LHCN-M2 (cell line): ENCODE data around the gene NFATC3. TPM values are rescaled to one million over a fixed set of nuclear protein-coding genes. Genes with fewer than 3 reads are reported as not detected.
A peak's percentile ranks its signal among the peaks of the same experiment; 100 is the strongest.
"Not testable (repeated sequence)": the region's sequence is repeated elsewhere in the genome, so short reads cannot be mapped to it uniquely, and the experiment has no call there.

Experiments
- DNase-seq: peaks from one replicate; pipeline ENCODE4 v3.0.0-alpha.2; 2012; ENCODE audit warnings: low read depth
- total RNA-seq: library from RNA; depleted of rRNA; stranded (reverse); fragments of >200 nt; gene quantifications from 2 replicates; pipeline ENCODE4 v1.2.3, GENCODE V29; 2014

NFATC3 gene
- total RNA-seq, 1 experiment from 2014 or later = 26.5 TPM

DNA sequence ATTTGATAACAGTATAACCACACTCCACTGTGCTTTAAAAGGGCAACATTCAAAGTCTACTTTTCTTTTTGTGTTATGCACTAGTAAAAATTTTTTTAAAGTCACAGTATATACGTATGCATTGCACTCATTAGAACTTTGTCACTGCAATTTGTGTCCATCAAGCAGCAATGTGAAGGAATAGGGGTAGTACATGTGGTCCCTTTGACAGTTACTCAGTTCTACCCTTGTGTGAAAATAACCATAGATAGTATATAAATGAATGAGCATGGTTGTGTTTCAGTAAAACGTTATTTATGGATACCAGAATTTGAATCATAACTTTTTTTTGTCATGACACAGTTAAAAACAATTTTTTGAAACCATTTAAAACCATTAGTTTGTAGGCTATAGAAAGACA, 30.7 kb downstream of the NFATC3 start:
- DNase-seq = no peak

DNA sequence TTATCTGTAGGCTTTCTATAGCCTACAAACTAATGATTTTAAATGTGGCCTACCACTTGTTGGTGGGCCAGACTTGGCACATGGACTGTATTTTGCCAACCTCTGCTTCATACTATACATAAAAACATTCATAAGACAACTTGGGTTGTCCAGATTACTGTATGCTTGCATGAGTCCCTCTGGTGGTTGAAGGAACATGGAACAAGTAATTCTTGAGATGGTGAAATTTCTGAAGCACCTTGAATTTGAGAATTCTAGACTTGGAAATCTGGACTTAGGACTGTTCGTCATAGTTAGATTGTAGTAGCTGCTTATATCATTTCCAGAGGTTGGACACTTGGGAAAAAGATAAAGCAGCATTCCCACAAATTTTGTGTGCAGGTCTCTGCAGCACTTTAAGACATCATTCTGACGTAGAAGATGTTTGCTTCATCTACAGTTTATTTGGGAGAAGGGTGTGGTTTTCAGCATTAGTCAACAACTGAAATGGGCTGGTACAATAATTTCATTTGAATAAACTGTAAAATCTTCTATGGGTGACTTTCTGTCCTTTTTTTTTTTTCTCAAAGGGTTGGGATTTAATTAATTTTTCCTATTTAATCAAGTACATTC, 31.2 kb downstream of the NFATC3 start:
- peak; percentile 31 for DNase-seq

DNA sequence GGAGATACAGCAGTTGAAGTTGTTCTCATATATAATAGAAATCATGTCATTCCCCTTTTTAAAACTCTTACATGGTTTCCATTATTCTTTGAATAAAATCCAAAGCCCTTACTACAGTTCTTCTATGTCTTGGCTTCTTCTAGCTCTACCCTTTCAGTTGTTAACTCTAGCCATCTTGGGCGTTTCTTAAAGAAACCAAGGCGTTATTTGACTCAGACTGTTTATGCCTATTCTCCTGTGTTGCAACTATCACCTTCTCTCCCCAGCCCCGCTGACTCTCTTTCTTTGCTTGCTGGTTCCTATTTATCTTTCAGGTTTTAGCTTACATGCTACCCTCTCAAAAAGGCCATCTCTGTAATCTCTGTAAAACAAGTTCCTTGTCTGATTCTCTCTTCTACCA, 32.7 kb downstream of the NFATC3 start:
- DNase-seq = no peak

DNA sequence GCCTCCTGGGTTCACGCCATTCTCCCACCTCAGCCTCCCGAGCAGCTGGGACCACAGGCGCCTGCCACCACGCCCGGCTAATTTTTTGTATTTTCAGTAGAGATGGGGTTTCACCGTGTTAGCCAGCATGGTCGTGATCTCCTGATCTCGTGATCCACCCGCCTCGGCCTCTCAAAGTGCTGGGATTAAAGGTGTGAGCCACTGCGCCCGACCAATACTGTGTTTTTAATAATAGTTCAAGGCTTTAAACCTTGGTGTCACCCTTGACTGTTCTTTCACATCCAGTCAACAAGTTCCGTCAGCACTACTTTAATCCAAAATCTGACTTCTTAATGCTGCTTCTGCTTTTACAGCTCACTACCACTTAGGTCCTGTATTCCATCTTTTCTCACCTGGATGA, 33.8 kb downstream of the NFATC3 start:
- not testable (repeated sequence) for DNase-seq

DNA sequence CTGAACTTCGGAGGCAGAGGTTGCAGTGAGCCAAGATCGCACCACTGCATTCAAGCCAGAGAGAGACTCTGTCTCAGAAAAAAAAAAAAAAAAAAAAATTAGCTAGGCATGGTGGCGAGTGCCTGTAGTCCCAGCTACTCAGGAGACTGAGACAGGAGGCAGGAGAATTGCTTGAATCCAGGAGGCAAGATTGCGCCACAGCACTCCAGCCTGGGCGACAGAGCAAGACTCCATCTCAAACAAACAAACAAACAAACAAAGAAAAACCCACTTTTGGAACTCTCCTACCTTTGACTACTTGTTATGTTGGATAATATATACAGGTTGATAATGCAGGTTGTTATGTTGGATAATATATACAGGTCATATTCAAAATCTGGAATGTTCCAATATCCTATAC, 35.3 kb downstream of the NFATC3 start:
- not testable (repeated sequence) for DNase-seq

DNA sequence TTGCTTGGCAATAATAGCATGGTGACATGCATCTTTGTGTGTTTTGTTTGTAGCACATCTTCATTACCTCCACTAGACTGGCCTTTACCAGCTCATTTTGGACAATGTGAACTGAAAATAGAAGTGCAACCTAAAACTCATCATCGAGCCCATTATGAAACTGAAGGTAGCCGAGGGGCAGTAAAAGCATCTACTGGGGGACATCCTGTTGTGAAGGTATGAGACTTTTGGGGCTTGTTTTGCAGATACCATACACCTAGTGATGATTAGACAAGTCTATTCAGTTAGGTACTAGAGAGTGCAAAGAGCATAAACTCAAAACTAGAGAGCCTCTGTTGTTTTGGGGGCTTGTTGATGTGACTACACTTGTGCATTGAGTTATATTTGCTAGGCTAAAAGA, 41.2 kb downstream of the NFATC3 start:
- no peak for DNase-seq

DNA sequence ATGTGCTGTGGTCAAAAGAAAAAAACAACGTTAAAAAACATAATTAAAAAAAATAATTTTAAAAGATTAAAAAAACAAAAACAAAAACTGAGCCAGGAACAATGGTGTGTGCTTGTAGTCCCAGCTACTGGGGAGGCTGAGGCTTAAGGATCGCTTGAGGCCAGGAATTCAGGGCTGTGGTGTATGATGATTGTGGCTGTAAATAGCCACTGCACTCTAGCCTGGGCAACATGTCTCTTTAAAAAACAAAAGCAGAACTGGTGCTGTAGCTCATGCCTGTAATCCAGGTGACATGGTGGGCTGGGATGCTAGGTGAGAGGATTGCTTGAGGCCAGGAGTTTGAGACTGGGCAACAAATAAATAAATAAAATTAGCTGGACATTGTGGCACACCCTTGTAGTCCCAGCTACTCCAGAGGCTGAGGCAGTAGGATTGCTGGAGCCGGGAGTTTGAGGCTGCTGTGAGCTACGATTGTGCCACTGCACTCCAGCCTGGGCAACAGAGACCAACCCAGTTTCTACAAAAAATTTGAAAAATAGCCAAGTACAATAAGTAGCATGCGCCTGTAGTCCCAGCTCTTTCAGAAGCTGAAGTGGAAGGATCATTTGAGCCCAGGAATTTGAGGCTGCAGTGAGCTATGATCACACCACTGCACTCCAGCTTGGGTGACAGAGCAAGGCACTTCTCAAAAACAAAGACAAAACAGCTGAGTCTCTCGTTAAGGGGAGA, 43.6 kb downstream of the NFATC3 start:
- DNase-seq = peak; percentile 4

DNA sequence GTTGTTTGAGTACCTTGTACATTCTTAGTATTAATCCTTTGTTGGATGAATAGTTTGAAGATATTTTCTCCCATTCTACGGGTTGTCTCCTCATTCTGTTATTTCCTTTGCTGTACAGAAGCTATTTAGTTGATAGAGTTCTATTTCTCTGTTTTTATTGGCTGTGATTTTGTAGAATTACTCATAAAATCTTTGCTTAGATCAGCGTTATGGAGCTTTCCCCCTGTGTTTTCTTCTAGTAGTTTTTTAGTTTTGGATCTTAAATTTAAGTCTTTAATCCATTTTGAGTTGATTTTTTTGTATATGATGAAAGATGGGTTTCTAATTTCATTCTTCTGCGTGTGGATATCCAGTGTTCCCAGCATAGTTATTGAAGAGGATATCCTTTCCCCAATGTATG, 45.4 kb downstream of the NFATC3 start:
- DNase-seq = no peak

DNA sequence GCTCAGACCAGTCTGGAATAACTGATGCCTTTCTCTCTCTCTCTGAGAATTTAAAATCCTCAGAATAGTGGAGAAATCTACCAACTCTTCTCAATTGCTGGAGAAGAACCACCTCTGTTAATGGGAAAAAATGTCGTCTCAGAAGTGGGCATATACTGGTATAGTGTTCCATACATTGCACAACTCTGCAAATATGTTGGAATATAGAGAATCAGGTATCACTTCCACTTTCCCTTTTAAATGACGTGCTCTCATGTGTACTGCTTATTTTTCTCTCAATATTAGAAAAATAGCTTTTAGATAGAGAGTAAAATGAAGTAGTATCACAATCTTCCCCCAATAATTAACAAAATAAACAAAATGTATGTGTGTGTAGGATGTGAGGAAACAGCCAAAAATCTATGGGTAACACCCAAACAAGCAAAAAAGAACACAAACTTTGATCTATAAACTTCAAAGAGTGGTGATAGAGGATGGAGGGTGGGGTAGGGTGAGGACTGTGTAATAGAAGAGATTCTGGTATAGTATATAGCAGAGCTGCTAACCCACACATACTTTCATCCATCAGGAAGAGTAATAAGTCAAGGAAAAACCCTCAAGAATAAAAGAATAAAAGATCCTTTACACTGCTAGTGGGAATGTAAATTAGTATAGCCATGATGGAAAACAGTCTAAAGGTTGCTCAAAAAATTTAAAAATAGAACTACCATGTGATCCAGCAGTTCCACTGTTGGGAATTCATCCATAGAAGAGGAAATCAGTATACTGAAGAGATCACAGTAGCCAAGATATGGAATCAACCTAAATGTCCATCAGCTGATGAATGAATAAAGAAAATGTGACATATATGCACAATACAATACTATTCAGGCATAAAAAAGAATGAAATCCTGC, 46.9 kb downstream of the NFATC3 start:
- DNase-seq = no peak

DNA sequence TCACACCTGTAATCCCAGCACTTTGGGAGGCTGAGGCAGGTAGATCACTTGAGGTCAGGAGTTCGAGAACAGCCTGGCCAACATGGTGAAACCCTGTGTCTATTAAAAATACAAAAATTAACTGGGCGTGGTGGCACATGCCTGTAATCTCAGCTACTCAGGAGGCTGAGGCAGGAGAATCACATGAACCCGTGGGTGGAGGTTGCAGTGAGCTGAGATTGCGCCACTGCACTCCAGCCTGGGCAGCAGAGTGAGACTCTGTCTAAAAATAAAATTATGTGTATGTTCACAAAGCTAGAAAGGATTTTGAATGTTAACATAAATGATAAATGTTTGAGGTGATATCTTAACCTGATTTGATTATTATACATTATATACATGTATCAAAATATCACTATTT, 47.8 kb downstream of the NFATC3 start:
- DNase-seq = not testable (repeated sequence)

DNA sequence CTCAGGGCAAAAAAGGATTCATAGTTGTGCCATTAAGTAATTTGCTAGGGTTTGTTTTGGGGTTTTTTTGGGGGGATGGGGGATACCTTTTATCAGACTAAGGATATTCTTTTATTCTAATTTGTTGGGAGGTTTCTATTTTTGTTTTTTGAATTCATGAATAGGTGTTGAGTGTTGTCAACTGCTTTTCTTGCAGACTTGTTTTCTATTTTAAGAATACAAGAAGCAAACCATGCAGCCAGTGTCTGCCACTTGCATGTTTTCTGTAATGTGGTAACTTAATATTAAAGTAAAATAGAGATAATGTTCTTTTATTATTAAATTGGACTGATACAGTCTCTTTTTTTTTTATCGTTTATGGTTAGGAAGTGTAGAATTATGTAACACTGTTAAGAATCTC, 49.5 kb downstream of the NFATC3 start:
- no peak for DNase-seq

DNA sequence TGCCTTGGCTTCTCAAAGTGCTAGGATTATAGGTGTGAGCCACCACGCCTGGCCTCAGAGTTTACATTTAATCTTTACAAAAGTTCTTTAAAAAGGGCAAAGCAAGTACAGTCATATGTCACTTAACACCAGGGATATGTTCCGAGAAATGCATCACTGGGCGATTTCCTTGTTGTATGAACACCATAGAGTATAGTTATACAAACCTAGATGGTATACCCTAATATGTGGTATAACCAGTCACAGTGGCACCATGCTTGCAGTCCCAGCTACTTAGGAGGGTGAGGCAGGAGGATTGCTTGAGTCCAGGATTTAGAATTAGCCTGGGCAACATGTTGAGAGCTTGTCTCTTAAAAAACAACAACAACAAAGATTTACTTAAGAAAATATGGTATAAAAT, 51.3 kb downstream of the NFATC3 start:
- no peak for DNase-seq

DNA sequence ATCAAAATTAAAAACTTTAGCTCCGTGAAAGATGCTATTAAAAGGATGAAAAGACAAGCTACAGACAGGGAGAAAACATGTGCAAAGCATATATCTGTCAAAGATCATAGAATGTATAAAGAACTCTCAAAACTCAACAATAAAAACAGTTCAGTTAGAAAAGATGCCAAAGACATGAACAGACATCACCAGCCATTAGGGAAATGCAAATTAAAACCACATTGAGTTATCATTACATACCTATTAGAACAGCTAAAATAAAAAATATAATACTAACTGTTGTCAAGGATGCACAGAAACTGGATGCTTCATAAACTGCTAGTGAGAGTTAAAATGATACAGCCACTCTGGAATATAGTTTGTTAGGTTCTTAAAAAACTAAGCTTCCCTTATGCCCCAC, 58.8 kb downstream of the NFATC3 start:
- no peak for DNase-seq

DNA sequence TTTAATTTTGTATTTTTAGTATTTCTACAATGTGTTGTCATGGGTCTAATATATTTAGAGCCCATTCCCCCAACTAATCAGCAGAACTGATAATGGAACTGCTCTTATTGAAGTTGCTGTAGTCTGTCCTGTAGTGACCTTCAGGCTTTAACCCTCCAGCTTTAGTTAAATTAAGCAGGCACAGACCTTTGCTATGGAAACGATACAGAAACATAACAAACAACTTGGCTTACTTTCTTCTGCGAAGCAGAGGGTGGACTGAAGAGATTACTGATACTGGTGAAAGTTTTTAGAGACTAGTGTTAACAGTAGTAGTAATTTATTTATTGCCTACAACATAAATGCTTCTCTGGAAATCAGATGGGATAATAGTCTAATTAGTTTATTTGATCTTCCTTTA, 61.4 kb downstream of the NFATC3 start:
- DNase-seq = peak; percentile 45

DNA sequence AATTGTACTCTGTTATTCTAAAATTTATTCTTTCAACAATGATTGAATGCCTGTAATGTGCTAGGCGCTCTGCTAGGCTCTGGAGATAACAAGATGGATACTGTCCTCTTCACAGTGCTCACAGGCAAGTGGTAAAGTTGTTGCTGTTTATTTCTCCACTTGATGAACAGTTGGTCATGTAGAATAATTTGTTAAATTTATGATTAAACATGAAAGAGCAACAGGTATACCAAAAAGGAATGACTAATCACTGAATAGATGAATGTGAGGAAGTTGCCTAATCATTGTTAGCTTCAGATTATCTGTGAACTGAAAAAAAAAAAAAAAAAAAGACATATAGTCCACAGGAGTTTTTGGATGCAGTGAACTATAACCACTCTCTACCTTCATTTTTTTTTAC, 62.3 kb downstream of the NFATC3 start:
- no peak for DNase-seq

DNA sequence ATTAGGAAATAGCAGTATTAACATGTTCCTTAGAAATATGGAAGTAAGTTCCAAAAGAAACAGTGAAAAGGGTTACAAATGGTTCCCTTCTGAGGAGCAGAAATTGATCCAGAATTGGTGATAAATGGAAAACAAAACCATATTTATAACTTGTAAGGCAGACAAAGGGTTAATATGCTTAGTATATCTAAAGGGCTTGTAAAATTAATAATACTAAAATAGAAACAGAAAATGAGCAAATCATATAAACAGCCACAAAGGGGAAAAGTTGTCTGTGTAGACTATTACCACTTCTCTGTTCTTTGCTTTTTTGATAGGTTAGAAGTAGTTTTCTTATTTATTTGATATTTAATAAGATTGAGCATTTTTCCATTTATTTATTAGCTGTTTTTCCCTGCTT, 64.4 kb downstream of the NFATC3 start:
- DNase-seq = no peak

DNA sequence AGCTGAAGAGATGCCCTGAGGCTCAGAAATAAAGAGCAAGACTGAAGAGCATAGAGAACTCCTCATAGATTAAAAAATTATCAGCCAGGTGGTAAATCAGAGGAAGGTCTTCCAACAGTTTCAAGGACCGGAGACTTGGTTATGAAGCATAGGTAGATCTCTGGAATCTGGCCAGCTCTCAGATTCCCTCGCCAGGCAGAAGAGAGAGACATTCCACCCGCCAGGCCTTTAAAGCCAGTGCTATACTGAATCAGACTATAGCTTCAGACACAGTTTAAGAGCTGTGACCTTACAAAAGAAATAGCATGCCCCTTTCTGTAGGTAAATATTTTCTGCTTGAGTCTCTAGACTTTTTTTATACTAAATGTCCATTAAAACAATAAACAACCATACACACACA, 70.3 kb downstream of the NFATC3 start:
- DNase-seq = no peak

DNA sequence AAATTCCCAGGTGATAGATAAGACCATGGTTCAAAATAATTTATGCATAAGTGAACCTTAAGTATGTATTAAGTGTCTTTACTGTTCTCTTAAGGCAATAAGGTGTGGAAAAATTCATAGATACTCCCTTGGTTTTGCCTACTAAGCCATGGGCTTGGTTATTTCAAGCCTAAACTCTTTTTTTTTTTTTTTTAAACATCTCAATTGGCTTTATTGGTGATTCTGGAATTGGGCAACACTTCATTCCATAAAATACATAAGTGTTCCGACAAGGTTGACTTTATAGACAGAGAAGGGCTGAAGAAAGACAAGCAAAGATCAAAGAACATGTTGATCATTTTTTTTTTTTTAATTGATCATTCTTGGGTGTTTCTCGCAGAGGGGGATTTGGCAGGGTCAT, 77.2 kb downstream of the NFATC3 start:
- DNase-seq = no peak

DNA sequence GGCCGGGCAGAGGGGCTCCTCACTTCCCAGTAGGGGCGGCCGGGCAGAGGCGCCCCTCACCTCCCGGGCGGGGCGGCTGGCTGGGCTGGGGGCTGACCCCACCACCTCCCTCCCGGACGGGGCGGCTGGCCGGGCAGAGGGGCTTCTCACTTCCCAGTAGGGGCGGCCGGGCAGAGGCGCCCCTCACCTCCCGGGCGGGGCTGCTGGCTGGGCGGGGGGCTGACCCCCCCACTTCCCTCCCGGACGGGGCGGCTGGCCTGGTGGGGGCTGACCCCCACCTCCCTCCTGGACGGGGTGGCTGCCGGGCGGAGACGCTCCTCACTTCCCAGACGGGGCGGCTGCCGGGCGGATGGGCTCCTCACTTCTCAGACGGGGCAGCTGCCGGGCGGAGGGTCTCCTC, 78.1 kb downstream of the NFATC3 start:
- not testable (repeated sequence) for DNase-seq

DNA sequence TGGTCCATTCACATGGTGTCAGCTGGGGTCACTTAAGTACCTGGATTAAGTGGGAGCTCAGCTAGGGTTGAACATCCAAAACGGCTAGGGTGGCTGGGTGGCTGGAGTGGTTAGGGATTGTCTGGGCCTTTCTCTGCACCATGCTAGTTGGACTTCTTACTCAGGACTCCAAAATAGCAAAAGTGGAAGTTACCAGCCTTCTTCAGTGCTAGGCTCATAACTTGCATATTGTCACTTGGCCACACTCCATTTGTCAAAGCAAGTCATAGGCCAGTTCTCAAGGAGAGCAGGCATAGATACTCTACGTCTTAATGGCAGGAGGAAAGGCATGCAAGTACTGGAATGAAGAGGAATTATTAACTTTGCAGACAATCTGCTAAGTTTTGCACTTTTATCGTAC, 81.1 kb downstream of the NFATC3 start:
- no peak for DNase-seq

DNA sequence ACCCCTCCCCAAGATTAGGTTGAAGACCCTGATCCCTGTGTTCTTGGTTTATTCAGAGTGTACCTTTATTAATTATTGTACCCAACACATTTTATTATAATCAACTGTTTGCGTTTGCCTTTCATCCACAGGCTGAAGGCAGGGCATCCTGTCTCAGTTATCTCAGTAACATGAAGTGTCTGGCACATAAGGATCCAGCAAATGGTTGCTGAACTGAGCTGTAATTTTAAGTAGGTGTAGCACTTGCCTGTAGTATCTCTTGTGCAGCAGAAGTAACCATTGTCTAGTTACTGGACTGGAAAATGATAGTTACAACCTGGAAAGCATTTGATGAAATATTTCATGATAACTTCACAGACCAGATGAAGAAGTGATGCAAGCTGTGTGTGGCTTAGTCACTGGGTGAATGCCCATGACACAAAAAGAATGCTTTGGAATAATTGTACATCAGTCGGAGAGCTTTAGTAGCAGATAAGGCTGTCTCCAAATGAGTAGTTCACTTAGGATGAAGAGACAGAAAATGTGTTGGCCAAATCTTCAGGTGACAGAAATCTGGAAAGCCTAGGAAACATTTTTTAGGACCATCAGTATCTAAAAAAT, 94.1 kb downstream of the NFATC3 start:
- no peak for DNase-seq

DNA sequence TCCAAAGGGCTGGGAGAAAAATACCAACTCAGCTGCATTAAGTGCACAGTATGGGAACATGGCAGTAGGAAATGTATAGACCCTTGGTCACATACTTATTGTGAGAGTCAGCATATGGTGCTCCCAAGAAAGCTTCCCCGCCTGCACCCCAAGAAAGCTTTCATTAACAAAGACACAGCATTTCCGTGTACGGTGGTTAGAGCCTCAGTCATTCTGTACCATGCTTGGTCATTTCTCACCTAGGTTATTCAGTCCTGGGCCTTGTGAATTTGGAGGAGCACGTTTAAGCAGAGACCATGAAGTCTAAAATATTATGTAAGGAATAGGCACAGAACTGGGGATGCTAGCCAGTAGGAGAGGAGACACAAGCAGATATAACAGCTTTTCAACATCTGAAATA, 94.7 kb downstream of the NFATC3 start:
- no peak for DNase-seq
